ENCODE results near the gene TTLL11.
"Not testable (repeated sequence)": the region's sequence is repeated elsewhere in the genome, so short reads cannot be mapped to it uniquely, and the experiment has no call there.

Gene TTLL11

DNA sequence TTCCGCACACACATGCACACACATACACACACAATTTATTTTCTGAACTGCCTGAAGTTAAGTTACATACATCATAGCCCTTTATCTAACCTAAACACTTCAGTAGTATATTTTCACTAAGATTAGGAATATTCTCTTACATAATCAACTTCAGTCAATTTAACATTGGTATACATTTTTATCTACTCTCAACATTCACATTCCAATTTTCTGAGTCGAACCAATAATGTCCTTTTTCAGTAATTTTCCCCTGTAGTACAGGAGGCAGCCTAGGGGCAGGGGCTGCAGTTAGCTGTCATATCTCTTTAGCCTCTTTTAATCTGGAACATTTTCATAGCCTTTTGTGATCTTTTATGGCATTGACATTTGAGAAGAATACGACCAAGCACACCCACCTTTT, 291.5 kb downstream of the TTLL11 start:
- Histone ChIP-seq H3K36me3 (ENCODE audit: control insufficient read depth in 2 of 2, insufficient read depth in 2 of 2, low read length in 2 of 2) (no peaks in the 10 kb centered on the region), H3K4me1 (ENCODE audit: control insufficient read depth in 2 of 2, insufficient read depth in 2 of 2, low read length in 2 of 2) (no peaks in the 10 kb centered on the region), H3K27me3 (ENCODE audit: control insufficient read depth in 2 of 2, insufficient read depth in 2 of 2, low read length in 2 of 2) (peaks cover 0 to 4% of the 10 kb centered on the region in 2 donors), H3K9ac (ENCODE audit: low read depth in 1 of 2, low read length in 2 of 2) (no peak overlapping the region), H3K27ac (ENCODE audit: low read depth in 2 of 2, low read length in 2 of 2) (no peak overlapping the region), H3K4me3 (ENCODE audit: low read length in 2 of 2) (no peak overlapping the region), H3K9me3 (ENCODE audit: control insufficient read depth in 2 of 2, low read length in 2 of 2) (peaks cover 3 to 5% of the 10 kb centered on the region in 2 donors)

GRCh38 chr9:121800376-121800775, 292.7 kb downstream of the TTLL11 start:
- Histone ChIP-seq H3K36me3 (ENCODE audit: control insufficient read depth in 2 of 2, insufficient read depth in 2 of 2, low read length in 2 of 2) (no peaks in the 10 kb centered on the region), H3K27ac (ENCODE audit: low read depth in 2 of 2, low read length in 2 of 2) (no peak overlapping the region), H3K4me1 (ENCODE audit: control insufficient read depth in 2 of 2, insufficient read depth in 2 of 2, low read length in 2 of 2) (no peaks in the 10 kb centered on the region), H3K9me3 (ENCODE audit: control insufficient read depth in 2 of 2, low read length in 2 of 2) (peaks cover 3 to 5% of the 10 kb centered on the region in 2 donors), H3K27me3 (ENCODE audit: control insufficient read depth in 2 of 2, insufficient read depth in 2 of 2, low read length in 2 of 2) (peaks cover 0 to 4% of the 10 kb centered on the region in 2 donors), H3K9ac (ENCODE audit: low read depth in 1 of 2, low read length in 2 of 2) (no peak overlapping the region), H3K4me3 (ENCODE audit: low read length in 2 of 2) (no peak overlapping the region)

DNA sequence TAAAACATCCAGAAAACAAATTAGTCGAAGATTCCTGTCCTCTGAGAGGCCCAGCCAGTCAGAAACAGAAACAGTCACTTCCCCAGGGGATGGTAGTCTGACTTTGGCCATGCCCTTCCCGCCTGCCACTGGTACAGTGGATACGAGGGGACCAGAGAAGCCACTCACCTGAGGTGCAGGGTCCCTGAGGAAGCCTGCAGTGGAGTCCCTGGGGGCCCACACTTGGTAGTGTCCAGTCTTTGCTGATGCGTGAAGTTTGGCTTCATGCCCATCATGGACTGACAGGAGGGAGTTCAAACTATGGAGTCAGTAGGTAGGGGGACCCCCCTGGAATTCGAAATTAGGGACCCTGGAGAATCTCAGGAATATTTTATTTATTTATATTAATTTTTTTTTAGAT, 294.2 kb downstream of the TTLL11 start:
- H3K4me3 ChIP-seq (ENCODE audit: low read length in 2 of 2): no peak overlapping the region
- H3K36me3 ChIP-seq (ENCODE audit: control insufficient read depth in 2 of 2, insufficient read depth in 2 of 2, low read length in 2 of 2): no peaks in the 10 kb centered on the region
- no peaks in the 10 kb centered on the region for H3K9me3 ChIP-seq (ENCODE audit: control insufficient read depth in 2 of 2, low read length in 2 of 2)
- no peak overlapping the region for H3K27ac ChIP-seq (ENCODE audit: low read depth in 2 of 2, low read length in 2 of 2)
- H3K27me3 ChIP-seq (ENCODE audit: control insufficient read depth in 2 of 2, insufficient read depth in 2 of 2, low read length in 2 of 2): peaks cover 0 to 4% of the 10 kb centered on the region in 2 donors
- no peaks in the 10 kb centered on the region for H3K4me1 ChIP-seq (ENCODE audit: control insufficient read depth in 2 of 2, insufficient read depth in 2 of 2, low read length in 2 of 2)
- H3K9ac ChIP-seq (ENCODE audit: low read depth in 1 of 2, low read length in 2 of 2): no peak overlapping the region

GRCh38 chr9:121797081-121797480, 296.0 kb downstream of the TTLL11 start:
- no peak overlapping the region for H3K9ac ChIP-seq (ENCODE audit: low read depth in 1 of 2, low read length in 2 of 2)
- H3K9me3 ChIP-seq (ENCODE audit: control insufficient read depth in 2 of 2, low read length in 2 of 2): no peaks in the 10 kb centered on the region
- no peak overlapping the region for H3K27ac ChIP-seq (ENCODE audit: low read depth in 2 of 2, low read length in 2 of 2)
- no peak overlapping the region for H3K4me3 ChIP-seq (ENCODE audit: low read length in 2 of 2)
- H3K27me3 ChIP-seq (ENCODE audit: control insufficient read depth in 2 of 2, insufficient read depth in 2 of 2, low read length in 2 of 2): no peaks in the 10 kb centered on the region
- H3K36me3 ChIP-seq (ENCODE audit: control insufficient read depth in 2 of 2, insufficient read depth in 2 of 2, low read length in 2 of 2): no peaks in the 10 kb centered on the region
- H3K4me1 ChIP-seq (ENCODE audit: control insufficient read depth in 2 of 2, insufficient read depth in 2 of 2, low read length in 2 of 2): no peaks in the 10 kb centered on the region

DNA sequence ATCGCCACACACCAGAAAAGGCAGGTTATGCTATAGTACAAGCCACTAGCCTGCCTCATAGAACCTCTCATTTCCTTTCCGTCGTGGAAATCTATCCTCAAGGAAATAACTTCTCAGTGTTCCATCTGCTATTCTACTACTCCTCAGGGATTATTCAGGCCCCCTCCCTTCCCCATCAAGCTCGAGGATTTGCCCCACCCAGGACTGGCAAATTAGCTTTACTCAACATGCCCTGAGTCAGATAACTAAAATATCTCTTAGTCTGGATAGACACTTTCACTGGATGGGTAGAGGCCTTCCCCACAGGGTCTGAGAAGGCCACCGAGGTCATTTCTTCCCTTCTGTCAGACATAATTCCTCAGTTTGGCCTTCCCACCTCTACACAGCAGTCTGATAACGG, 298.8 kb downstream of the TTLL11 start:
- H3K27me3 ChIP-seq (ENCODE audit: control insufficient read depth in 2 of 2, insufficient read depth in 2 of 2, low read length in 2 of 2); H3K27ac ChIP-seq (ENCODE audit: low read depth in 2 of 2, low read length in 2 of 2); H3K9ac ChIP-seq (ENCODE audit: low read depth in 1 of 2, low read length in 2 of 2); H3K36me3 ChIP-seq (ENCODE audit: control insufficient read depth in 2 of 2, insufficient read depth in 2 of 2, low read length in 2 of 2); H3K4me3 ChIP-seq (ENCODE audit: low read length in 2 of 2); H3K4me1 ChIP-seq (ENCODE audit: control insufficient read depth in 2 of 2, insufficient read depth in 2 of 2, low read length in 2 of 2); H3K9me3 ChIP-seq (ENCODE audit: control insufficient read depth in 2 of 2, low read length in 2 of 2): not testable (repeated sequence)

DNA sequence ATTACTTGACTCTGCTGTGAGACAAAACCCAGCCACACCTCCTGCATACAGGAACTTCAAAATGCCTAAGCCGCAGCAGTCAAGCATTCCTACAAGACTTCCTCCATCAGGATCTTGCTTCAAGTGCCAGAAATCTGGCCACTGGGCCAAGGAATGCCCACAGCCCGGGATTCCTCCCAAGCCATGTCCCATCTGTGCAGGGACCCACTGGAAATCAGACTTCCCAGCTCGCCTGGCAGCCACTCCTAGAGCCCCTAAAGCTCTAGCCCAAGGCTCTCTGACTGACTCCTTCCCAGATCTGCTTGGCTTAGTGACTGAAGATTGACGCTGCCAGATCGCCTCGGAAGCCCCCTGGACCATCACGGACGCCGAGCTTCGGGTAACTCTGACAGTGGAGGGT, 300.6 kb downstream of the TTLL11 start:
- not testable (repeated sequence) for H3K36me3 ChIP-seq (ENCODE audit: control insufficient read depth in 2 of 2, insufficient read depth in 2 of 2, low read length in 2 of 2); H3K9me3 ChIP-seq (ENCODE audit: control insufficient read depth in 2 of 2, low read length in 2 of 2); H3K9ac ChIP-seq (ENCODE audit: low read depth in 1 of 2, low read length in 2 of 2); H3K27me3 ChIP-seq (ENCODE audit: control insufficient read depth in 2 of 2, insufficient read depth in 2 of 2, low read length in 2 of 2); H3K4me1 ChIP-seq (ENCODE audit: control insufficient read depth in 2 of 2, insufficient read depth in 2 of 2, low read length in 2 of 2); H3K4me3 ChIP-seq (ENCODE audit: low read length in 2 of 2); H3K27ac ChIP-seq (ENCODE audit: low read depth in 2 of 2, low read length in 2 of 2)

- Histone ChIP-seq H3K36me3 (ENCODE audit: control insufficient read depth in 2 of 2, insufficient read depth in 2 of 2, low read length in 2 of 2) (no peaks in the 10 kb centered on the region), H3K27ac (ENCODE audit: low read depth in 2 of 2, low read length in 2 of 2) (no peak overlapping the region), H3K9ac (ENCODE audit: low read depth in 1 of 2, low read length in 2 of 2) (no peak overlapping the region), H3K27me3 (ENCODE audit: control insufficient read depth in 2 of 2, insufficient read depth in 2 of 2, low read length in 2 of 2) (no peaks in the 10 kb centered on the region), H3K9me3 (ENCODE audit: control insufficient read depth in 2 of 2, low read length in 2 of 2) (no peaks in the 10 kb centered on the region), H3K4me1 (ENCODE audit: control insufficient read depth in 2 of 2, insufficient read depth in 2 of 2, low read length in 2 of 2) (no peaks in the 10 kb centered on the region), H3K4me3 (ENCODE audit: low read length in 2 of 2) (no peak overlapping the region)
Observed at GRCh38 chr9:121790841-121791240, 302.3 kb downstream of the TTLL11 start.

- no peak overlapping the region for H3K4me3 ChIP-seq (ENCODE audit: low read length in 2 of 2)
- no peaks in the 10 kb centered on the region for H3K9me3 ChIP-seq (ENCODE audit: control insufficient read depth in 2 of 2, low read length in 2 of 2)
- H3K4me1 ChIP-seq (ENCODE audit: control insufficient read depth in 2 of 2, insufficient read depth in 2 of 2, low read length in 2 of 2): no peaks in the 10 kb centered on the region
- H3K9ac ChIP-seq (ENCODE audit: low read depth in 1 of 2, low read length in 2 of 2): no peak overlapping the region
- no peak overlapping the region for H3K27ac ChIP-seq (ENCODE audit: low read depth in 2 of 2, low read length in 2 of 2)
- H3K27me3 ChIP-seq (ENCODE audit: control insufficient read depth in 2 of 2, insufficient read depth in 2 of 2, low read length in 2 of 2): no peaks in the 10 kb centered on the region
- peaks cover 0 to 3% of the 10 kb centered on the region in 2 donors for H3K36me3 ChIP-seq (ENCODE audit: control insufficient read depth in 2 of 2, insufficient read depth in 2 of 2, low read length in 2 of 2)
Observed at GRCh38 chr9:121788686-121789366, 304.3 kb downstream of the TTLL11 start.

DNA sequence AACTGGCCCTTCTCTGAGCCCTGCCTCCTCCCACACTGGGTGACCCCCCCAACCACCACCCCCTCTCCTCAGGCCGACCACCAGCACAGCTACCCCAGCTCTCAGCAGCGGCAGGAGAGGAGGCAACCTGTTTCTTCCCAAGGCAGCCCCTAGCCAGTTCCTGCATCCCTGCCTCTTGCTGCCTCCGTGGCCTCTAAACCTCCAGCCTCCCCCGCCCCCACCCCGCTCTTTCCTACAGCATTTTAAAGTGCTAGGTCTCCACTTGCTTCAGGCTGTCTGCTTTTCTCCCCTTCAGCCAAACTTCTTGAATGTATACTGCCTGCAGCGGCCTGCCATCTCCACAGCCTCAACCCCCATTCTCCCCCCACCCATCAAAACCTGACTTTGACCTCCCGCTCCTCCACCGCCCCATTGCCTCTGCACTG, 306.1 kb downstream of the TTLL11 start:
- Histone ChIP-seq H3K36me3 (ENCODE audit: control insufficient read depth in 2 of 2, insufficient read depth in 2 of 2, low read length in 2 of 2) (peaks cover 13 to 17% of the 10 kb centered on the region in 2 donors), H3K4me1 (ENCODE audit: control insufficient read depth in 2 of 2, insufficient read depth in 2 of 2, low read length in 2 of 2) (no peaks in the 10 kb centered on the region), H3K9me3 (ENCODE audit: control insufficient read depth in 2 of 2, low read length in 2 of 2) (no peaks in the 10 kb centered on the region), H3K27me3 (ENCODE audit: control insufficient read depth in 2 of 2, insufficient read depth in 2 of 2, low read length in 2 of 2) (no peaks in the 10 kb centered on the region), H3K27ac (ENCODE audit: low read depth in 2 of 2, low read length in 2 of 2) (no peak overlapping the region), H3K4me3 (ENCODE audit: low read length in 2 of 2) (no peak overlapping the region), H3K9ac (ENCODE audit: low read depth in 1 of 2, low read length in 2 of 2) (no peak overlapping the region)

GRCh38 chr9:121786543-121786948, 306.6 kb downstream of the TTLL11 start:
- no peaks in the 10 kb centered on the region for H3K9me3 ChIP-seq (ENCODE audit: control insufficient read depth in 2 of 2, low read length in 2 of 2)
- H3K36me3 ChIP-seq (ENCODE audit: control insufficient read depth in 2 of 2, insufficient read depth in 2 of 2, low read length in 2 of 2): peaks cover 18 to 22% of the 10 kb centered on the region in 2 donors
- no peak overlapping the region for H3K27ac ChIP-seq (ENCODE audit: low read depth in 2 of 2, low read length in 2 of 2)
- H3K4me1 ChIP-seq (ENCODE audit: control insufficient read depth in 2 of 2, insufficient read depth in 2 of 2, low read length in 2 of 2): no peaks in the 10 kb centered on the region
- no peaks in the 10 kb centered on the region for H3K27me3 ChIP-seq (ENCODE audit: control insufficient read depth in 2 of 2, insufficient read depth in 2 of 2, low read length in 2 of 2)
- no peak overlapping the region for H3K9ac ChIP-seq (ENCODE audit: low read depth in 1 of 2, low read length in 2 of 2)
- no peak overlapping the region for H3K4me3 ChIP-seq (ENCODE audit: low read length in 2 of 2)

Measured in mucosa of rectum (tissue), 2 donors.